Measurements from ENCODE around the gene YJU2. TPM values are rescaled to one million over a fixed set of nuclear protein-coding genes. Genes with fewer than 3 reads are reported as not detected.
A peak's percentile ranks its signal among the peaks of the same experiment; 100 is the strongest.

Gene YJU2
- total and polyA plus RNA-seq, 2 of the 13 experiments (the other 11 are each of a cell fraction or from before 2014, with no cell fraction given) = 9.3 to 17.9 TPM

DNA sequence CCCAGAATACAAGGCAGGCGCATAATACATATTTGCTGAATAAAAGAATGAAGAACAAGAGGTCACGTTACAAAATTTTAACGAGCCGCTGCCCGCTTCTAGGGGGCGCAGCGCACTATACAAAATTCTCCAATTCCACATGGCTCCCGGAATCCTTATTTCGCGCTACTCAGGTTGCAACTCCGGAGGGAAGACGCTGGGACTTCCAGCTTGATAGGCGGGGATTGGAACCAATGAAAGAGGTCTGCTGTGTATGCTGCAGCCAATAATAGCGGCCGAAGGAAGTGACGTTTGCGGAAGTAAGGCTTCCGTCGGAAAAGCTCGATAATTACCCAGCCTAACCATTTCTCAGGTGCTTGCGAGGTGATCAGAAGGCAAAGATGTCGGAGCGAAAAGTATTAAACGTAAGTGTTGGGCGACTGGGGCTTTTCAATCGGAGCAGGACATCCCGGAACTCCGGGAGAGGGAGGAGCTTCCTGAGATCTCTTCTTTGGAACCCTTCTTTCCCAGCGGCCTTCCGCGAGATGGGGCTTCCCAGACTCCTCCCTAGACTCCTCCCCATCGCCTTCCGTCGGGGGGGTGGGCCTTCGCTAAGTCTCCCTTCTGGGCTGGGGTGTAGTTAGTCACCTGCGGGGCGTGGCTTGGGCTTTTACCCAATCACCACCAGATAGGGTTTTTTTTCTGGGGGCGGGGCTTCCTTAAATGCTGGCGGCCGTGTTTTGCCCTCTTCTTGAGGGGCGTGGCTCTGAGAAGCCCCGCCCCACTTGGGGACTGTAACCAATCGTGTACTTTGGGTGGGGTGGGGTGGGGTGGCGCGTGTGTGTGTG is at the start of gene YJU2 (continued):
- TF ChIP-seq PHF20 (CRISPR knock-in tag; IDR thresholded peaks at IDR 0.05) (peak; percentile 97), ATM (IDR thresholded peaks at IDR 0.05; ENCODE audit: borderline replicate concordance) (no peak), NFIB (CRISPR knock-in tag; IDR thresholded peaks at IDR 0.05; ENCODE audit: borderline replicate concordance) (no peak), AHDC1 (CRISPR knock-in tag; IDR thresholded peaks at IDR 0.05; ENCODE audit: borderline replicate concordance) (no peak), ZNF180 (CRISPR knock-in tag; IDR thresholded peaks at IDR 0.05; ENCODE audit: borderline replicate concordance, low read depth) (no peak), KLF16 (CRISPR knock-in tag; IDR thresholded peaks at IDR 0.05) (peak in 1 of 2 experiments; percentile 79; a peak in 1 of 4 replicates), ZNF543 (CRISPR knock-in tag; IDR thresholded peaks at IDR 0.05) (no peak), GABPA (IDR thresholded peaks at IDR 0.05; ENCODE audit: low read depth, low read length) (peak; percentile 85), GABPA (CRISPR knock-in tag; IDR thresholded peaks at IDR 0.05; ENCODE audit: low read depth) (peak; percentile 99), ZNF563 (CRISPR knock-in tag; IDR thresholded peaks at IDR 0.05) (peak; percentile 70; the same call in 1 of the 2 replicates), ZNF709 (CRISPR knock-in tag; IDR thresholded peaks at IDR 0.05) (peak; percentile 64), TBX2 (CRISPR knock-in tag; IDR thresholded peaks at IDR 0.05; ENCODE audit: borderline replicate concordance) (no peak), CREM (IDR thresholded peaks at IDR 0.05) (peak; percentile 98), CREM (CRISPR knock-in tag; IDR thresholded peaks at IDR 0.05) (0 out of 2 replicates have a peak, but pooled peaks have one; percentile 17), KDM3A (CRISPR knock-in tag; IDR thresholded peaks at IDR 0.05; ENCODE audit: low read depth) (peak; percentile 82; the same call in 1 of the 2 replicates), TOE1 (CRISPR knock-in tag; IDR thresholded peaks at IDR 0.05) (no peak), NR2C2 (CRISPR knock-in tag; IDR thresholded peaks at IDR 0.05; ENCODE audit: borderline replicate concordance) (no peak; the same call in 1 of the 2 replicates), CENPBD1 (CRISPR knock-in tag; IDR thresholded peaks at IDR 0.05; ENCODE audit: borderline replicate concordance, low read depth) (no peak)
- TF ChIP-seq, protein P1, sequence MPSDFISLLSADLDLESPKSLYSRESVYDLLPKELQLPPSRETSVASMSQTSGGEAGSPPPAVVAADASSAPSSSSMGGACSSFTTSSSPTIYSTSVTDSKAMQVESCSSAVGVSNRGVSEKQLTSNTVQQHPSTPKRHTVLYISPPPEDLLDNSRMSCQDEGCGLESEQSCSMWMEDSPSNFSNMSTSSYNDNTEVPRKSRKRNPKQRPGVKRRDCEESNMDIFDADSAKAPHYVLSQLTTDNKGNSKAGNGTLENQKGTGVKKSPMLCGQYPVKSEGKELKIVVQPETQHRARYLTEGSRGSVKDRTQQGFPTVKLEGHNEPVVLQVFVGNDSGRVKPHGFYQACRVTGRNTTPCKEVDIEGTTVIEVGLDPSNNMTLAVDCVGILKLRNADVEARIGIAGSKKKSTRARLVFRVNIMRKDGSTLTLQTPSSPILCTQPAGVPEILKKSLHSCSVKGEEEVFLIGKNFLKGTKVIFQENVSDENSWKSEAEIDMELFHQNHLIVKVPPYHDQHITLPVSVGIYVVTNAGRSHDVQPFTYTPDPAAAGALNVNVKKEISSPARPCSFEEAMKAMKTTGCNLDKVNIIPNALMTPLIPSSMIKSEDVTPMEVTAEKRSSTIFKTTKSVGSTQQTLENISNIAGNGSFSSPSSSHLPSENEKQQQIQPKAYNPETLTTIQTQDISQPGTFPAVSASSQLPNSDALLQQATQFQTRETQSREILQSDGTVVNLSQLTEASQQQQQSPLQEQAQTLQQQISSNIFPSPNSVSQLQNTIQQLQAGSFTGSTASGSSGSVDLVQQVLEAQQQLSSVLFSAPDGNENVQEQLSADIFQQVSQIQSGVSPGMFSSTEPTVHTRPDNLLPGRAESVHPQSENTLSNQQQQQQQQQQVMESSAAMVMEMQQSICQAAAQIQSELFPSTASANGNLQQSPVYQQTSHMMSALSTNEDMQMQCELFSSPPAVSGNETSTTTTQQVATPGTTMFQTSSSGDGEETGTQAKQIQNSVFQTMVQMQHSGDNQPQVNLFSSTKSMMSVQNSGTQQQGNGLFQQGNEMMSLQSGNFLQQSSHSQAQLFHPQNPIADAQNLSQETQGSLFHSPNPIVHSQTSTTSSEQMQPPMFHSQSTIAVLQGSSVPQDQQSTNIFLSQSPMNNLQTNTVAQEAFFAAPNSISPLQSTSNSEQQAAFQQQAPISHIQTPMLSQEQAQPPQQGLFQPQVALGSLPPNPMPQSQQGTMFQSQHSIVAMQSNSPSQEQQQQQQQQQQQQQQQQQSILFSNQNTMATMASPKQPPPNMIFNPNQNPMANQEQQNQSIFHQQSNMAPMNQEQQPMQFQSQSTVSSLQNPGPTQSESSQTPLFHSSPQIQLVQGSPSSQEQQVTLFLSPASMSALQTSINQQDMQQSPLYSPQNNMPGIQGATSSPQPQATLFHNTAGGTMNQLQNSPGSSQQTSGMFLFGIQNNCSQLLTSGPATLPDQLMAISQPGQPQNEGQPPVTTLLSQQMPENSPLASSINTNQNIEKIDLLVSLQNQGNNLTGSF (CRISPR knock-in tag; IDR thresholded peaks at IDR 0.05) = 0 out of 2 replicates have a peak, but pooled peaks have one; percentile 57
